ENCODE measurements around the gene TPP1.

DNA sequence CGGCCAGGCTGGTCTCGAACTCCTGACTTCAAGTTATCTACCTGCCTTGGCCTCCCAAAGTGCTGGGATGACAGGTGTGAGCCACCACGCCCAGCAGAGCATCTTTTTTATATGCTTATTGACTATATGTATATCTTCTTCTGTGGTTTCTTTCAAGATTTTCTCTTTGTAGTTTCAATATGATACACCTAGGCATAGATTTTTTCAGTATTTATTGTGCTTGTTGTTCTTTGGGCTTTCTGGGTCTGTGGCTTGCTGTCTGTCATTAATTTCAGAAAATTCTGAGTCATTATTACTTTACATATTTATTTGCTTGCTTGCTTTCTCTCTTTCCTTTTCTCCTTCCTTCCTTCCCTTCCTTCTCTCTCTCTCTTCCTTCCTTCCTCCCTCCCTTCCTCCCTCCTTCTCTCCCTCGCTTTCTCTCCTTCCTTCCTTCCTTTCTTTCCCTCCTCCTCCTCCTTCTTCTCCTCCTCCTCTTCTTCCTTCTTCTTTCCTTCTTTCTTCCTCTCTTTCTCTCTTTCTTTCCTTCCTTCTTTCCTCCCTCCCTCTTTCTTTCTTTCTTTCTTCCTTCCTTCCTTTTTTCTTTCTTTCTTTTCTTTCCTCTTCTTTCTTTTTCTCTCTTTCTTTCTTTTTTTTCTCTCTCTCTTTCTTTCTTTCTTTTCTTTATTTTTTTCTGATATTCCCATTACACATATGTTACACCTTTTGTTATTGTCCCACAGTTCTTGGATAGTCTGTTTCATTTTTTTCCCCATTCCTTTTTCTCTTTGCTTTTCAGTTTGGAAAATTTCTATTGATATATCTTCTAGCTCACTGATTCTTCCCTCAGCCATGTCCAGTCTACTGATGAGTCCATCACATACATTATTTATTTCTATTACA lies 47.3 kb upstream of the TPP1 start:
- TF ChIP-seq, protein P1, sequence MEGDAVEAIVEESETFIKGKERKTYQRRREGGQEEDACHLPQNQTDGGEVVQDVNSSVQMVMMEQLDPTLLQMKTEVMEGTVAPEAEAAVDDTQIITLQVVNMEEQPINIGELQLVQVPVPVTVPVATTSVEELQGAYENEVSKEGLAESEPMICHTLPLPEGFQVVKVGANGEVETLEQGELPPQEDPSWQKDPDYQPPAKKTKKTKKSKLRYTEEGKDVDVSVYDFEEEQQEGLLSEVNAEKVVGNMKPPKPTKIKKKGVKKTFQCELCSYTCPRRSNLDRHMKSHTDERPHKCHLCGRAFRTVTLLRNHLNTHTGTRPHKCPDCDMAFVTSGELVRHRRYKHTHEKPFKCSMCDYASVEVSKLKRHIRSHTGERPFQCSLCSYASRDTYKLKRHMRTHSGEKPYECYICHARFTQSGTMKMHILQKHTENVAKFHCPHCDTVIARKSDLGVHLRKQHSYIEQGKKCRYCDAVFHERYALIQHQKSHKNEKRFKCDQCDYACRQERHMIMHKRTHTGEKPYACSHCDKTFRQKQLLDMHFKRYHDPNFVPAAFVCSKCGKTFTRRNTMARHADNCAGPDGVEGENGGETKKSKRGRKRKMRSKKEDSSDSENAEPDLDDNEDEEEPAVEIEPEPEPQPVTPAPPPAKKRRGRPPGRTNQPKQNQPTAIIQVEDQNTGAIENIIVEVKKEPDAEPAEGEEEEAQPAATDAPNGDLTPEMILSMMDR (conservative IDR thresholded peaks at IDR 0.05; ENCODE audit: low read length) = no peak
- no peak for TF ChIP-seq EZH2phosphoT487 (IDR thresholded peaks at IDR 0.05; ENCODE audit: borderline replicate concordance)

Measured in Loucy (cell line).